Activated T-cell treated with anti-CD3 and anti-CD28 coated beads, Interleukin-2, amount 50 U/mL, for 24 hours (primary cell): ENCODE data around the gene LSM2.
"Not testable (repeated sequence)": the region's sequence is repeated elsewhere in the genome, so short reads cannot be mapped to it uniquely, and the experiment has no call there.

Source experiments
- DNase-seq: peaks from one replicate; pipeline ENCODE4 v3.0.0-alpha.2; 2020
- H3K27ac Mint-ChIP-seq: 2 replicates; pipeline ENCODE4 v1.8.0; 2020; ENCODE audit warnings: mild to moderate bottlenecking, mixed read lengths
- H3K27me3 Mint-ChIP-seq: 2 replicates; pipeline ENCODE4 v1.8.0; 2020; ENCODE audit warnings: mixed read lengths
- H3K36me3 Mint-ChIP-seq: 2 replicates; pipeline ENCODE4 v1.8.0; 2020; ENCODE audit warnings: low read depth, mixed read lengths
- H3K4me1 Mint-ChIP-seq: 2 replicates; pipeline ENCODE4 v1.8.0; 2020; ENCODE audit warnings: low read depth, mixed read lengths
- H3K4me3 Mint-ChIP-seq: 2 replicates; pipeline ENCODE4 v1.8.0; 2020; ENCODE audit warnings: mild to moderate bottlenecking, moderate library complexity, mixed read lengths
- H3K9me3 Mint-ChIP-seq: 2 replicates; pipeline ENCODE4 v1.8.0; 2020; ENCODE audit warnings: mixed read lengths

Gene LSM2

DNA sequence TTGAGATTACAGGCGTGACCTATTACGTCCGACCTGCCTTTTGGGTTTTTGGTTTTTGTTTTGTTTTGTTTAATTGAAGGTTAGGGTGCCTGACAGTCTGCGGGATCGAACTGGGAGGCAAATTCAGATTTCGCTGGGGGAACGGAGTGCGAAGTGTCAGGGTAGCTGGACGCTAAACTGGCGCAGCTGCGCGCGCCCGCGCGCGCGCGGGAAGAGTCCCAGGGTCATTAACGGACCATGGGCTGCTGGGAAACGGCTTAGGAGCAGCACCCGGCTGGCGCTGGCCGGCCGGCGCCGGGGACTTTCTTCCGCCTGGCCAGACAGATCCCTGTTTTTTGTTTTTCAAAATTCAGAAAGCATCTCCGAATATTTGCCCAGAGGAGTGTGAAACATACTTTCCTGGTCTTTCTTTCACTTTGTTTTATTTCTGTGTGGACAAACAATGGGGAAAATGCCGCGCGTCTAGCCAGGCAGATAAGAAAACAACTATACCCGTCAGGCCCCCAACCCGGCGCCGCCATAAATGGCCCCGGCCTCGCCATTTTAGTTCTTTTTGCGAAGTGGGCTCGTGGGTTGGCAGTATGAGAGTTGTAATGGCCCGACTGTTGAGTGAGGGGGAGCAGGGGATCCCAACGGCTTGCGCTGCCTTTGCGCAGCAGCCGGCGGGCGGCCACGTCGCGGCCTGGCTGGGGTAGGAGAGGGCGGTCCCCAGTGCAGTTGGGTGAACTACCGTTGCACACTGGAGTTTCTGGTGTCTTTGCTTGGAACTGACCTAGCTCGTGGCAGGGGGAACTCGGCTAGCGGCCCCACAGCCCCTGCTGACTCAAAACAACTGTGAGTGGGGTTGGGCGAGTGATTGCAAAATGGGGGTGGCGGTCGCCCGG, 27.8 kb upstream of the LSM2 start:
- H3K4me3 Mint-ChIP-seq: peak overlapping the region; percentile 99
- DNase-seq: peak; percentile 90
- H3K9me3 Mint-ChIP-seq: no peaks in the 10 kb centered on the region
- H3K36me3 Mint-ChIP-seq: peaks cover 77% of the 10 kb centered on the region
- H3K27me3 Mint-ChIP-seq: no peaks in the 10 kb centered on the region
- peak overlapping the region; percentile 98 for H3K27ac Mint-ChIP-seq
- H3K4me1 Mint-ChIP-seq: peaks cover 37% of the 10 kb centered on the region

DNA sequence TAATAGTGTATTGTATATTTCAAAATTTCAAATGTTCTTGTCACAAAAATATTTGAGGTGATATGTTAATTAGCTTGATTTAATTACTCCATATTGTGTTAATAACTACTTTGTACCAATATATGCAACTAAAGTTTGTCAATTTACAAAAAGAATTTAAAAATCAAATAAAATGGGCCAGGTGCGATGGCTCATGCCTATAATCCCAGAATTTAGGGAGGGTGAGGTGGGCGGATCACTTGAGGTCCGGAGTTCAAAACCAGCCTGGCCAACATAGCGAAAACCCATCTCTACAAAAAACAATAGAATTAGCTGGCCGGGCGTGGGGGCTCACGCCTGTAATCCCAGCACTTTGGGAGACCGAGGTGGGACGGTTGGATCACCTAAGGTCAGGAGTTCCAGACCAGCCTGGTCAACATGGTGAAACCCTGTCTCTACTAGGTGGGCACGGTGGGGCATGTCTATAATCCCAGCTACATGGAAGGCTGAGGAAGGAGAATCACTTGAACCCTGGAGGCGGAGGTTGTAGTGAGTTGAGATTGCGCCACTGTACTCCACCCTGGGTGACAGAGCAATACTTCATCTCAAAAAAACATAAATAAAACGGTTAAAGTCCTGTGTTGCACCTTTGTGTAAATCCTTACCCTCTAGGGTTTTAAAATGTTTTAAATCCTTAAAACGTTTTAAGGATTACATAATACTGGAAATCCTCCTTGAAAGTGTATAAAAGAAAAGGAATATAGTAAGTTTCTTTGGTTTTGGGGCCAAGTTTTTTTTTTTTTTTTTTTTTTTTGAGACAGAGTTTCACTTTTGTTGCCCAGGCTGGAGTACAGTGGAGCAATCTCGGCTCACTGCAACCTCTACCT, 24.8 kb upstream of the LSM2 start:
- Mint-ChIP-seq H3K9me3 (no peaks in the 10 kb centered on the region), H3K27ac (peak overlapping the region; percentile 89), H3K4me3 (peak overlapping the region; percentile 88), H3K36me3 (peaks cover 53% of the 10 kb centered on the region), H3K4me1 (peaks cover 31% of the 10 kb centered on the region), H3K27me3 (no peaks in the 10 kb centered on the region)
- DNase-seq: no peak

DNA sequence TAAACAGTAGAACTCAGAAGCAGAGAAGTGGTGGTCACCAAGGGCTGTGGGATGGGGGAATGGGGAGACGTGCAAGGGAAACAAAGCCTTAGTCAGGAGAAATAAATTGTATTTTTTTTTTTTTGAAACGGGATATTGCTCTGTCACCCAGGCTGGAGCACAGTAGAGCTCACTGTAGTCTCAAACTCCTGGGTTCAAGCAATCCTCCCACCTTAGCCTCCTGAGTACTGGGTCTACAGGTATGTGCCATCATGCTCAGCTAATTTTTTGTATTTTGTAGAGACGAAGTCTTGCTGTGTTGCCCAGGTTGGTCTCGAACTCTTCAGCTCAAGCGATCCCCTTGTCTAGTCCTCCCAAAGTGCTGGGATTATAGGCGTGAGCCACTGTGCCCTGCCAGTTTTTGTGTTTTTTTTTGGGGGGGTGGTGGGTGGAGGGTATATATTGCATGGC, 24.1 kb upstream of the LSM2 start:
- DNase-seq: no peak
- peak overlapping the region; percentile 89 for H3K27ac Mint-ChIP-seq
- no peaks in the 10 kb centered on the region for H3K27me3 Mint-ChIP-seq
- H3K4me3 Mint-ChIP-seq: peak overlapping the region; percentile 88
- no peaks in the 10 kb centered on the region for H3K9me3 Mint-ChIP-seq
- H3K4me1 Mint-ChIP-seq: peaks cover 36% of the 10 kb centered on the region
- peaks cover 46% of the 10 kb centered on the region for H3K36me3 Mint-ChIP-seq

DNA sequence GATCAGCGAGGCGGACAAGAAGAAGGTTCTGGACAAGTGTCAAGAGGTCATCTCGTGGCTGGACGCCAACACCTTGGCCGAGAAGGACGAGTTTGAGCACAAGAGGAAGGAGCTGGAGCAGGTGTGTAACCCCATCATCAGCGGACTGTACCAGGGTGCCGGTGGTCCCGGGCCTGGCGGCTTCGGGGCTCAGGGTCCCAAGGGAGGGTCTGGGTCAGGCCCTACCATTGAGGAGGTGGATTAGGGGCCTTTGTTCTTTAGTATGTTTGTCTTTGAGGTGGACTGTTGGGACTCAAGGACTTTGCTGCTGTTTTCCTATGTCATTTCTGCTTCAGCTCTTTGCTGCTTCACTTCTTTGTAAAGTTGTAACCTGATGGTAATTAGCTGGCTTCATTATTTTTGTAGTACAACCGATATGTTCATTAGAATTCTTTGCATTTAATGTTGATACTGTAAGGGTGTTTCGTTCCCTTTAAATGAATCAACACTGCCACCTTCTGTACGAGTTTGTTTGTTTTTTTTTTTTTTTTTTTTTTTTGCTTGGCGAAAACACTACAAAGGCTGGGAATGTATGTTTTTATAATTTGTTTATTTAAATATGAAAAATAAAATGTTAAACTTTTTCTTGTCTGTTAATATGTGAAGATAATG, 23.0 kb upstream of the LSM2 start:
- Mint-ChIP-seq H3K4me3 (peak overlapping the region; percentile 88), H3K4me1 (peaks cover 46% of the 10 kb centered on the region), H3K9me3 (no peaks in the 10 kb centered on the region), H3K27ac (peak overlapping the region; percentile 89), H3K27me3 (no peaks in the 10 kb centered on the region), H3K36me3 (peaks cover 35% of the 10 kb centered on the region)
- DNase-seq: peak; percentile 33

DNA sequence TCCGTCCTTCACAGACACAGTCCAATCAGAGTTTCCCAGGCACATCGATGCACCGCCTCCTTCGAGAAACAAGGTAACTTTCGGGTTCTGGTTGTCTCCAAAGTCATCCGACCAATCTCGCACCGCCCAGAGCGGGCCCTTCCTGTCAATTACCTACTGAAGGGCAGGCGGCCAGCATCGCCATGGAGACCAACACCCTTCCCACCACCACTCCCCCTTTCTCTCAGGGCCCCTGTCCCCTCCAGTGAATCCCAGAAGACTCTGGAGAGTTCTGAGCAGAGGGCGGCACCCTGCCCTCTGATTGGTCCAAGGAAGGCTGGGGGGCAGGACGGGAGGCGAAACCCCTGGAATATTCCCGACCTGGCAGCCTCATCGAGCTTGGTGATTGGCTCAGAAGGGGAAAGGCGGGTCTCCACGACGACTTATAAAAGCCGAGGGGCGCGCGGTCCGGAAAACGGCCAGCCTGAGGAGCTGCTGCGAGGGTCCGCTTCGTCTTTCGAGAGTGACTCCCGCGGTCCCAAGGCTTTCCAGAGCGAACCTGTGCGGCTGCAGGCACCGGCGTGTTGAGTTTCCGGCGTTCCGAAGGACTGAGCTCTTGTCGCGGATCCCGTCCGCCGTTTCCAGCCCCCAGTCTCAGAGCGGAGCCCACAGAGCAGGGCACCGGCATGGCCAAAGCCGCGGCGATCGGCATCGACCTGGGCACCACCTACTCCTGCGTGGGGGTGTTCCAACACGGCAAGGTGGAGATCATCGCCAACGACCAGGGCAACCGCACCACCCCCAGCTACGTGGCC, 20.7 kb upstream of the LSM2 start, which contains the start of gene HSPA1B:
HSPA1B (plus strand) TSS at position 453 of the 794 bp plus-strand sequence; CDS start at position 666, 213 bp downstream.
- peak; percentile 91 for DNase-seq
- Mint-ChIP-seq H3K4me3 (peak within 1 kb of the TSS; percentile 93), H3K27me3 (no peaks in the 10 kb centered on the region), H3K9me3 (no peaks in the 10 kb centered on the region), H3K4me1 (peaks cover 54% of the 10 kb centered on the region), H3K27ac (peak within 1 kb of the TSS; percentile 97), H3K36me3 (peaks cover 27% of the 10 kb centered on the region)

DNA sequence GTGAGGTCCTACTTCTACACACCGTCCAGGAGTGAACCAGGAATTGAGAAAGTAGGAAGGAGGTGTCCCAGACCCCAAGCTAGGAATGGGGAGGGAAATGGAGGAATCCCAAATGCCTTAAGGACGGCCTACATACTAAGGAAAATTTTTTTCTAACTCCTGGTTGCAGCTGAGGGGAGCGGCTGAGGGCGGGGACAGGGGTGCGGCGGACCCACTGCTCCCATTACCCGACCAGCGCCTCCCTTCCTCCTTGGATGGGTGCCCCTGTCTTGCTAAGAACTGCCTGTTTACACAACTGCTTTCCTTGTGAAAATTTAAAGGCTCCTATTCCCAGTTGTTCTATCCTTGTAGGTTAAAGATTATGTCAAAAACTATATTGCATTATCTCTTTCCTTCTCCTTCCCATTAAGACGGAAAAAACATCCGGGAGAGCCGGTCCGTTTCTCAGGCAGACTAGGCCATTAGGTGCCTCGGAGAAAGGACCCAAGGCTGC, 20.1 kb upstream of the LSM2 start:
- DNase-seq: no peak
- Mint-ChIP-seq H3K27me3 (no peaks in the 10 kb centered on the region), H3K27ac (peak overlapping the region; percentile 97), H3K4me3 (peak overlapping the region; percentile 93), H3K36me3 (peaks cover 26% of the 10 kb centered on the region), H3K4me1 (peaks cover 58% of the 10 kb centered on the region), H3K9me3 (no peaks in the 10 kb centered on the region)

DNA sequence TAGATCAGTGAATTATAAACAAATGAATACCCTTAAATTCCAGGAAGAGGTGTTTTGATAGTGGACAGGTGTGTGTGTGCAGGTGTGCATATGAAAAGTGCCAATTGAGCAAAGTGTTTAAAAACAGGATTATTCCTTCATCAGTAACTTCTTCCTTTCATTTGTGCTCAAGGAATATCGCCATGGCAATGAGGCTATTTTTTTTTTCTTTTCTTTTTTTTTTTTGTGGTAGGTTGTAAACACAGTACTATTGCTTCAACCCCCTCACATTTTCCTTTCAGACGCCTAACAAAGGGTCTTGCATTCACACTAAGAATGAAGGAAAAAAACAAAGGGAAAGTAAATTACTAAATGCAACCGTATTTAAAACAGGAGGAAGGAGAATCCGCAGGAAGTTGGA, 18.8 kb upstream of the LSM2 start:
- peak overlapping the region; percentile 97 for H3K27ac Mint-ChIP-seq
- no peaks in the 10 kb centered on the region for H3K27me3 Mint-ChIP-seq
- no peak overlapping the region for H3K4me3 Mint-ChIP-seq
- peaks cover 17% of the 10 kb centered on the region for H3K36me3 Mint-ChIP-seq
- no peak for DNase-seq
- H3K4me1 Mint-ChIP-seq: peaks cover 57% of the 10 kb centered on the region
- no peaks in the 10 kb centered on the region for H3K9me3 Mint-ChIP-seq

DNA sequence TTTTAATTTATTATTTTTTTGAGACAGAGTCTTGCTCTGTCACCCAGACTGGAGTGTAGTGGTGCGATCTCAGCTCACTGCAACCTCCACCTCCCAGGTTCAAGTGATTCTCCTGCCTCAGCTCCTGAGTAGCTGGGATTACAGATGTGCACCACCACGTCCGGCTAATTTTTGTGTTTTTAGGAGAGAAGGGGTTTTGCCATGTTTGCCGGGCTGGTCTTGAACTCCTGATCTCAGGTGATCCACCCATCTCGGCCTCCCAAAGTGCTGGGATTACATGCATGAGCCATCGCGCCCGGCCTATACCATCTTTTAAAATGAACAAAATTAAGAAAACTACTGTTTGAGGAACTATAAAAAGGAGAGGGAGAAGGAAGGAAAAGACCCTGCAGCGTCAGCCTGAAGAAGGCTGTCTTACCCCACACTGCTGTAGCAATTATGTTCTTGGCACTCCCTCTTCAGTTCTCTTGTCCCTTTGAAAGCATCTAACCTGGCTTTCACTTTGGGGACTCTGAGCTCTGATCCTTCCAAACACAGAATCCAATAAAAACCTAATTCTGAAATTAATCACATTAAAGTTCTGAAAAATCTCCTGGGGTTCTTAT, 16.9 kb upstream of the LSM2 start:
- not testable (repeated sequence) for H3K36me3 Mint-ChIP-seq

DNA sequence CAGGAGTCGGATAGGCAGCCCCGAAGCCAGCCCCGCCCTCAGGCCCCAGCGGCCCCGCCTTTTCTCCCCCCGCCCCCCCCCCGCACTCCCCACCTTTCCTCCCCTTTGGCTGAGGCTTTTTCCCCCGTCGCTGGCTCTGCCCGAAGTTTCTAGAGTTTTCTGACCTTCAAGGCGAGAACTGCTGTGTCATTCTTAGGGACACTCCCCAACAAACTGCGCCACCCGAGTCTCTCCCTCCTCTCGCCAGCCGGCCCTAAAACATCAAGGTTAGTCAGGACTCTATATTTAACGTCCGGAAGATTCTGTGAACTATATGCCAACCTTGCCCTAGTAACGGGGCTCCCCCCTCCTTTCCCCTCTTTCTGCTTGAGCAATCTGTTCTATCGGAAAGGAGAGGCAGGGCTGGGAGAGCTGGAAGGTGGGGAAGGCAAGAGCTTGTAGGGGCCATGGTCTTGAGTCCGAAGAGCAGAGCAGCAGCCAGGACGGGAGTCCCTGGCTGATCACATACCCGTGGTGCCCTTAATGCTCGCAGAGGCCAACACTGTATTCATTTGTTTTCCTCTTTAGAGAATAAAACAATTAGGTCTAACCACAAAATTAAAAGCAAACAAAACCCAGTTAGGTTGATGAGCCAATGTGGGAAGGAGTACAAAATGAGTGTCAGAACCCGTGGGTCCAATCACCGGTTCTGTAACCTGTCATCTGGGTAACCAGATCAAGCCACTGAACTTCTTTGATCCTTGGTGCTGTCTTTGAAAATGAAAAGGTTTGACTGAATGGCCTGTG, 15.5 kb upstream of the LSM2 start:
- H3K27me3 Mint-ChIP-seq: no peaks in the 10 kb centered on the region
- H3K27ac Mint-ChIP-seq: peak overlapping the region; percentile 97
- no peaks in the 10 kb centered on the region for H3K9me3 Mint-ChIP-seq
- H3K4me3 Mint-ChIP-seq: peak overlapping the region; percentile 86
- peaks cover 16% of the 10 kb centered on the region for H3K36me3 Mint-ChIP-seq
- H3K4me1 Mint-ChIP-seq: peaks cover 76% of the 10 kb centered on the region
- peak; percentile 77 for DNase-seq

More for the DNA sequence above, 16.9 kb upstream of the LSM2 start:
- Mint-ChIP-seq H3K4me3 (peak overlapping the region; percentile 8), H3K4me1 (peaks cover 66% of the 10 kb centered on the region), H3K27ac (peak overlapping the region; percentile 47)
- H3K9me3 Mint-ChIP-seq, H3K27me3 Mint-ChIP-seq, DNase-seq: not testable (repeated sequence)

DNA sequence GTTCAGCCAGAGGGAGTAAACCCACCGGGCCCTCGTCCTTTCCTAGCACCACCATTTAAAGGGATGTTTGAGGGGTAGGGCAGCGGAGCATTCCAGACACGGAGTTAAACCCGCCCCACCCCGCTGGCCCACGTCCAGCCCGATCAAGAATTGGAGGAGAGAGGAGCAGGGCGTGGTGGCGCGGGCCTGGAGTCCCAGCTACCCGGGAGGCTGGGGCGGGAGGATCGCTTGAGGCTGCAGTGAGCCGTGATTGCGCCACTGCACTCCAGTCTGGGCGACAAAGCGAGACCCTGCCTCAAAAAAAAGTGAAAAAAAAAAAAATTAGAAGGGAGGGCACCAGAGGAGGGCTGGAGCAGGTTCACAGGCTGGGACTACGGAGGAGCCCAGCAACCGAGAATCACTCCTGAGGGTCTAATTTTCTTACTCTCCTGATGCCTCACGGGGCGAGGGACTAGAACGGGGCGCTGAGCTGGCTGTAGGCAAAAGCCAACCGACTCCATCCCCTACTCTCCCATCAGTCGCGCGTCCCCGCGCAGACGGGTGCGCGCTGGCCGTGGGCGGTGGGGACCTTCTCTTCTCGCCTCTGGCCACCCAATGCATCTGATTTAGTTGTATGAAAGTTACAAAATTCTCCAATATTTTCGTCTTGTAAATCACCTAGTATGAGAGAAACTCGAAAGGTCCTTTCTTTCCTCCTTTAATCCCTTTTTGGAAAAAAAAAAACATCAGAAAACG, 14.7 kb upstream of the LSM2 start:
- peaks cover 14% of the 10 kb centered on the region for H3K36me3 Mint-ChIP-seq
- peak; percentile 84 for DNase-seq
- H3K4me3 Mint-ChIP-seq: peak overlapping the region; percentile 86
- H3K27me3 Mint-ChIP-seq: no peaks in the 10 kb centered on the region
- peak overlapping the region; percentile 97 for H3K27ac Mint-ChIP-seq
- H3K4me1 Mint-ChIP-seq: peaks cover 68% of the 10 kb centered on the region
- H3K9me3 Mint-ChIP-seq: no peaks in the 10 kb centered on the region

DNA sequence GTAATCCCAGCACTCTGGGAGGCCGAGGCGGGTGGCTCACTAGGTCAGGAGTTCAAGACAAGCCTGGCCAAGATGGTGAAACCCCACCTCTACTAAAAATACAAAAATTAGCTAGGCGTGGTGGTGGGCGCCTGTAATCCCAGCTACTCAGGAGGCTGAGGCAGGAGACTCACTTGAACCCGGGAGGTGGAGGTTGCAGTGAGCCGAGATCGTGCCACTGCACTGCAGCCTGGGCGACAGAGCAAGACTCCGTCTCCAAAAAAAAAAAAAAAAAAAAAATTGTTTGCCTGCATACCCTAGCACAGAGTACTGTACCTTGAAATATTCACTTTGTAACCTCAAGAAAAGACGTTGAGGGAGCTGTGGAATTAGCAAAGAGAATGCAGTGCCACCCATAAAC, 13.6 kb upstream of the LSM2 start:
- peak overlapping the region; percentile 97 for H3K27ac Mint-ChIP-seq
- H3K4me1 Mint-ChIP-seq: peaks cover 61% of the 10 kb centered on the region
- H3K27me3 Mint-ChIP-seq, H3K9me3 Mint-ChIP-seq, DNase-seq: not testable (repeated sequence)
- H3K4me3 Mint-ChIP-seq: peak overlapping the region; percentile 86
- peaks cover 14% of the 10 kb centered on the region for H3K36me3 Mint-ChIP-seq

DNA sequence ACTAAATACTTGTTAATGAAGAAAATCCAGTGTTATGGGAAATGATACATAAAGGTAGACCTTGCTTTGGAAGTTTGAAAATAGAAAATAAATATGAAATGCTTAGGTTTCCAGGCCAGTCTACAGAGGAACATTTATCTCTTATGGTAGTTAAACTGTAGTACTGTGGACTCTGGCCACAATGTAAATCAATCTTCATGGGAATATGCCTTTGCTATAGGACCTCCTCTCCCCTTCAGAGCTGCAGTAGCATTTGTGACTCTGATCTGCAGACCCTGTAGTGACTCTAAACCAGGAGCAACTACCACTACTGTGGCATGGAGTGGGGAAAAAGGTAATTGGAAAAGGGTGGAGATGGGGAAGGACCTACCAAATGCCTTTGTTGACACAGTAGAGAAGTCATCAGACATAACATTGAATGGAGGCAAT, 13.1 kb upstream of the LSM2 start:
- H3K27me3 Mint-ChIP-seq: no peaks in the 10 kb centered on the region
- H3K27ac Mint-ChIP-seq: peak overlapping the region; percentile 67
- H3K4me3 Mint-ChIP-seq: peak overlapping the region; percentile 44
- H3K4me1 Mint-ChIP-seq: peaks cover 62% of the 10 kb centered on the region
- DNase-seq: no peak
- H3K9me3 Mint-ChIP-seq: no peaks in the 10 kb centered on the region
- H3K36me3 Mint-ChIP-seq: peaks cover 14% of the 10 kb centered on the region
